HEK293 (cell line): ENCODE measurements around the gene HSD17B14.
A peak's percentile ranks its signal among the peaks of the same experiment; 100 is the strongest.

Source experiments
- CTCF ChIA-PET: fragments of 350-600 bp; formaldehyde crosslinking; extraction: SDS; loops from one replicate; lab custom pipeline; 2021; ENCODE audit warnings: antibody characterized with exemption; lab: Yijun Ruan, JAX
- POLR2A ChIA-PET: fragments of 300-600 bp; formaldehyde crosslinking; extraction: SDS; loops from one replicate; lab custom pipeline; 2020; ENCODE audit warnings: antibody characterized with exemption, inconsistent platforms; lab: Yijun Ruan, JAX
- H3K27ac ChIP-seq: fragments of 200-500 bp; sonication (Bioruptor generic); 2 replicates; pipeline ENCODE4 v1.5.1; 2014; ENCODE audit warnings: low read depth, low read length, control low read depth, inconsistent platforms; ENCODE audit errors: extremely low read depth
- H3K36me3 ChIP-seq, 2 experiments: fragments of 200-500 bp in 1 of 2; sonication (Bioruptor generic) in 1 of 2; 1 replicate in 1 of 2; 2 replicates in 1 of 2; pipeline ENCODE4 v1.5.1; 2014 to 2017; ENCODE audit warnings: inconsistent platforms in 2 of 2, low read length in 2 of 2; ENCODE audit not compliant: control insufficient read depth in 2 of 2, insufficient read depth in 1 of 2
- H3K4me1 ChIP-seq: fragments of 200-500 bp; sonication (Bioruptor generic); 2 replicates; pipeline ENCODE4 v1.5.1; 2014; ENCODE audit warnings: mild to moderate bottlenecking, low read length, inconsistent platforms; ENCODE audit not compliant: control insufficient read depth, insufficient read depth
- H3K4me3 ChIP-seq: 2 replicates; pipeline ENCODE4 v1.5.1; 2011; ENCODE audit warnings: low read depth, mild to moderate bottlenecking, control low read depth, low read length, moderate library complexity
- H3K9me3 ChIP-seq: fragments of 200-500 bp; sonication (Bioruptor generic); 2 replicates; pipeline ENCODE4 v1.5.1; 2014; ENCODE audit warnings: low read depth, low read length, inconsistent platforms; ENCODE audit not compliant: control insufficient read depth, insufficient read depth
- BCL11A ChIP-seq: fragments of 450-650 bp; formaldehyde crosslinking; IDR thresholded peaks from 2 replicates; pipeline ENCODE4 v1.5.1; 2016; ENCODE audit warnings: low read depth, missing biosample characterization, missing genetic modification characterization
- OVOL3 ChIP-seq: fragments of 450-650 bp; formaldehyde crosslinking; IDR thresholded peaks from 2 replicates; pipeline ENCODE4 v1.5.1; 2016; ENCODE audit warnings: missing biosample characterization, missing genetic modification characterization
- SCRT2 ChIP-seq: fragments of 450-650 bp; formaldehyde crosslinking; IDR thresholded peaks from 2 replicates; pipeline ENCODE4 v1.5.1; 2016; ENCODE audit warnings: missing biosample characterization, missing genetic modification characterization
- SP2 ChIP-seq: fragments of 450-650 bp; formaldehyde crosslinking; IDR thresholded peaks from 2 replicates; pipeline ENCODE4 v1.5.1; 2016; ENCODE audit warnings: missing biosample characterization, missing genetic modification characterization
- TCF7L2 ChIP-seq: IDR thresholded peaks from 2 replicates; pipeline ENCODE4 v1.6.1; 2011; ENCODE audit warnings: low read depth, mild to moderate bottlenecking, inconsistent platforms, low read length, moderate library complexity, borderline replicate concordance
- ZBTB8A ChIP-seq: fragments of 450-650 bp; formaldehyde crosslinking; IDR thresholded peaks from 2 replicates; pipeline ENCODE4 v1.5.1; 2016; ENCODE audit warnings: missing biosample characterization, missing genetic modification characterization
- ZFP37 ChIP-seq: fragments of 450-650 bp; formaldehyde crosslinking; IDR thresholded peaks from 2 replicates; pipeline ENCODE4 v1.5.1; 2016; ENCODE audit warnings: missing biosample characterization, missing genetic modification characterization
- ZNF19 ChIP-seq: fragments of 450-650 bp; formaldehyde crosslinking; IDR thresholded peaks from 2 replicates; pipeline ENCODE4; 2016; ENCODE audit warnings: missing biosample characterization, missing genetic modification characterization, low read depth
- ZNF311 ChIP-seq: fragments of 450-650 bp; formaldehyde crosslinking; IDR thresholded peaks from 2 replicates; pipeline ENCODE4 v1.5.1; 2017; ENCODE audit warnings: missing biosample characterization, missing genetic modification characterization, borderline replicate concordance
- ZNF335 ChIP-seq: fragments of 450-650 bp; formaldehyde crosslinking; conservative IDR thresholded peaks from 2 replicates; pipeline ENCODE4 v1.5.1; 2016; ENCODE audit warnings: missing biosample characterization, missing genetic modification characterization
- ZNF354C ChIP-seq: fragments of 450-650 bp; formaldehyde crosslinking; IDR thresholded peaks from 2 replicates; pipeline ENCODE4 v1.5.1; 2016; ENCODE audit warnings: missing biosample characterization, missing genetic modification characterization, low read depth, borderline replicate concordance
- ZNF362 ChIP-seq: fragments of 450-650 bp; formaldehyde crosslinking; IDR thresholded peaks from 2 replicates; pipeline ENCODE4 v1.5.1; 2016; ENCODE audit warnings: missing biosample characterization, missing genetic modification characterization
- ZNF394 ChIP-seq: fragments of 450-650 bp; formaldehyde crosslinking; IDR thresholded peaks from 2 replicates; pipeline ENCODE4 v1.5.1; 2016; ENCODE audit warnings: missing biosample characterization, missing genetic modification characterization, mild to moderate bottlenecking, moderate library complexity, borderline replicate concordance
- ZNF404 ChIP-seq: fragments of 450-650 bp; formaldehyde crosslinking; IDR thresholded peaks from 2 replicates; pipeline ENCODE4 v1.5.1; 2017; ENCODE audit warnings: missing biosample characterization, missing genetic modification characterization
- ZNF449 ChIP-seq: fragments of 450-650 bp; formaldehyde crosslinking; IDR thresholded peaks from 2 replicates; pipeline ENCODE4 v1.5.1; 2017; ENCODE audit warnings: missing biosample characterization, mild to moderate bottlenecking, missing genetic modification characterization, moderate library complexity
- ZNF530 ChIP-seq: fragments of 450-650 bp; formaldehyde crosslinking; IDR thresholded peaks from 2 replicates; pipeline ENCODE4 v1.5.1; 2016; ENCODE audit warnings: low read depth, missing biosample characterization, missing genetic modification characterization
- ZNF544 ChIP-seq: fragments of 450-650 bp; formaldehyde crosslinking; IDR thresholded peaks from 2 replicates; pipeline ENCODE4 v1.5.0; 2017; ENCODE audit warnings: missing biosample characterization, missing genetic modification characterization
- ZNF561 ChIP-seq: fragments of 450-650 bp; IDR thresholded peaks from 2 replicates; pipeline ENCODE4 v1.5.1; 2018; ENCODE audit warnings: missing biosample characterization, missing genetic modification characterization, borderline replicate concordance
- ZNF600 ChIP-seq: fragments of 450-650 bp; formaldehyde crosslinking; IDR thresholded peaks from 2 replicates; pipeline ENCODE4 v1.5.1; 2016; ENCODE audit warnings: missing biosample characterization, missing genetic modification characterization
- ZNF639 ChIP-seq: fragments of 450-650 bp; formaldehyde crosslinking; IDR thresholded peaks from 2 replicates; pipeline ENCODE4 v1.5.1; 2016; ENCODE audit warnings: missing biosample characterization, missing genetic modification characterization
- ZNF660 ChIP-seq: fragments of 450-650 bp; IDR thresholded peaks from 2 replicates; pipeline ENCODE4 v1.5.1; 2018; ENCODE audit warnings: missing biosample characterization, mild to moderate bottlenecking, missing genetic modification characterization
- ZNF785 ChIP-seq: fragments of 450-650 bp; formaldehyde crosslinking; IDR thresholded peaks from 2 replicates; pipeline ENCODE4 v1.5.1; 2016; ENCODE audit warnings: missing biosample characterization, missing genetic modification characterization
- ZSCAN4 ChIP-seq: fragments of 450-650 bp; formaldehyde crosslinking; IDR thresholded peaks from 2 replicates; pipeline ENCODE4 v1.5.1; 2017; ENCODE audit warnings: missing biosample characterization, missing genetic modification characterization
- TF ChIP-seq, protein P1 (sequence below): fragments of 450-650 bp; formaldehyde crosslinking; IDR thresholded peaks from 2 replicates; pipeline ENCODE4 v1.5.1; 2016; ENCODE audit warnings: missing biosample characterization, missing genetic modification characterization
- TF ChIP-seq, protein P2 (sequence below): fragments of 450-650 bp; formaldehyde crosslinking; IDR thresholded peaks from 2 replicates; pipeline ENCODE4 v1.5.1; 2017; ENCODE audit warnings: missing biosample characterization, missing genetic modification characterization
- TF ChIP-seq, protein P3 (sequence below): fragments of 450-650 bp; formaldehyde crosslinking; optimal IDR thresholded peaks from 2 replicates; pipeline ENCODE3; 2016; ENCODE audit warnings: missing biosample characterization, mild to moderate bottlenecking, missing genetic modification characterization

The HSD17B14 gene

DNA sequence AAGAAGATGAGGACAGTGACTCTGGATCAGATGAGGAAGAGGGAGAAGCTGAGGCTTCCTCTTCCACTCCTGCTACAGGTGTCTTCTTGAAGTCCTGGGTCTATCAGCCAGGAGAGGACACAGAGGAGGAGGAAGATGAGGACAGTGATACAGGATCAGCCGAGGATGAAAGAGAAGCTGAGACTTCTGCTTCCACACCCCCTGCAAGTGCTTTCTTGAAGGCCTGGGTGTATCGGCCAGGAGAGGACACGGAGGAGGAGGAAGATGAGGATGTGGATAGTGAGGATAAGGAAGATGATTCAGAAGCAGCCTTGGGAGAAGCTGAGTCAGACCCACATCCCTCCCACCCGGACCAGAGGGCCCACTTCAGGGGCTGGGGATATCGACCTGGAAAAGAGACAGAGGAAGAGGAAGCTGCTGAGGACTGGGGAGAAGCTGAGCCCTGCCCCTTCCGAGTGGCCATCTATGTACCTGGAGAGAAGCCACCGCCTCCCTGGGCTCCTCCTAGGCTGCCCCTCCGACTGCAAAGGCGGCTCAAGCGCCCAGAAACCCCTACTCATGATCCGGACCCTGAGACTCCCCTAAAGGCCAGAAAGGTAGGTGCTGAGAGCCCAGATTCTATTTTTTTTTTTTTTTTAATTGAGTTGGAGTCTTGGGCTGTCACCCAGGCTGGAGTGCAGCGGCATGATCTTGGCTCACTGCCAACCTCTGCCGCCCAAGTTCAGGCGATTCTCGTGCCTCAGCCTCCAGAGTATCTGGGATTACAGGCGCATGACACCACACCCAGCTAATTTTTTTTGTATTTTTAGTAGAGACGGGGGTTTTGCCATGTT, 38.2 kb upstream of the HSD17B14 start:
- ChIA-PET POLR2A (interaction anchor here (0.5 to 2.9 kb wide), 15 partner anchors 11 to 256 kb away, joined by 3 to 33 read pairs (median 6); partner anchors contain the start of genes BAX, DHDH, FTL and GYS1), CTCF (interaction anchor here (0.6 to 4.1 kb wide), 12 partner anchors 22 to 369 kb away, joined by 3 to 22 read pairs (median 3); partner anchors contain the start of genes GYS1, HSD17B14 and RUVBL2)
- peak overlapping the region; percentile 92 for H3K27ac ChIP-seq
- no peaks in the 10 kb centered on the region for H3K9me3 ChIP-seq
- peaks cover 24% of the 10 kb centered on the region for H3K4me1 ChIP-seq
- H3K36me3 ChIP-seq: peaks cover 0 to 29% of the 10 kb centered on the region in 2 experiments; a peak in 2 of 3 replicates
- peak overlapping the region; percentile 80 for H3K4me3 ChIP-seq
- TF ChIP-seq, protein P1, sequence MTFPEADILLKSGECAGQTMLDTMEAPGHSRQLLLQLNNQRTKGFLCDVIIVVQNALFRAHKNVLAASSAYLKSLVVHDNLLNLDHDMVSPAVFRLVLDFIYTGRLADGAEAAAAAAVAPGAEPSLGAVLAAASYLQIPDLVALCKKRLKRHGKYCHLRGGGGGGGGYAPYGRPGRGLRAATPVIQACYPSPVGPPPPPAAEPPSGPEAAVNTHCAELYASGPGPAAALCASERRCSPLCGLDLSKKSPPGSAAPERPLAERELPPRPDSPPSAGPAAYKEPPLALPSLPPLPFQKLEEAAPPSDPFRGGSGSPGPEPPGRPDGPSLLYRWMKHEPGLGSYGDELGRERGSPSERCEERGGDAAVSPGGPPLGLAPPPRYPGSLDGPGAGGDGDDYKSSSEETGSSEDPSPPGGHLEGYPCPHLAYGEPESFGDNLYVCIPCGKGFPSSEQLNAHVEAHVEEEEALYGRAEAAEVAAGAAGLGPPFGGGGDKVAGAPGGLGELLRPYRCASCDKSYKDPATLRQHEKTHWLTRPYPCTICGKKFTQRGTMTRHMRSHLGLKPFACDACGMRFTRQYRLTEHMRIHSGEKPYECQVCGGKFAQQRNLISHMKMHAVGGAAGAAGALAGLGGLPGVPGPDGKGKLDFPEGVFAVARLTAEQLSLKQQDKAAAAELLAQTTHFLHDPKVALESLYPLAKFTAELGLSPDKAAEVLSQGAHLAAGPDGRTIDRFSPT: peak; percentile 69; the same call in 1 of the 2 replicates
- TF ChIP-seq ZNF660 (tag by site-specific recombination) (peak; percentile 82; the same call in 1 of the 2 replicates), ZNF362 (tag by site-specific recombination) (peak; percentile 93), ZNF449 (peak; percentile 68; the same call in 1 of the 2 replicates), ZFP37 (tag by site-specific recombination) (0 out of 2 replicates have a peak, but pooled peaks have one; percentile 14), BCL11A (peak; percentile 65), ZNF561 (tag by site-specific recombination) (peak; percentile 23; the same call in 1 of the 2 replicates), ZNF404 (no peak), ZBTB8A (tag by site-specific recombination) (peak; percentile 97), ZNF354C (tag by site-specific recombination) (no peak), ZNF600 (tag by site-specific recombination) (peak; percentile 53; the same call in 1 of the 2 replicates), ZSCAN4 (tag by site-specific recombination) (no peak; the same call in 1 of the 2 replicates), ZNF544 (tag by site-specific recombination) (peak; percentile 86), ZNF311 (no peak), ZNF19 (0 out of 2 replicates have a peak, but pooled peaks have one; percentile 61), ZNF394 (tag by site-specific recombination) (peak; percentile 97), SCRT2 (peak; percentile 84), ZNF785 (0 out of 2 replicates have a peak, but pooled peaks have one; percentile 50), SP2 (tag by site-specific recombination) (peak; percentile 37; the same call in 1 of the 2 replicates), ZNF335 (peak; percentile 73), ZNF530 (tag by site-specific recombination) (no peak), ZNF639 (tag by site-specific recombination) (peak; percentile 16; the same call in 1 of the 2 replicates), TCF7L2 (no peak), OVOL3 (0 out of 2 replicates have a peak, but pooled peaks have one; percentile 14)
- TF ChIP-seq, protein P2, sequence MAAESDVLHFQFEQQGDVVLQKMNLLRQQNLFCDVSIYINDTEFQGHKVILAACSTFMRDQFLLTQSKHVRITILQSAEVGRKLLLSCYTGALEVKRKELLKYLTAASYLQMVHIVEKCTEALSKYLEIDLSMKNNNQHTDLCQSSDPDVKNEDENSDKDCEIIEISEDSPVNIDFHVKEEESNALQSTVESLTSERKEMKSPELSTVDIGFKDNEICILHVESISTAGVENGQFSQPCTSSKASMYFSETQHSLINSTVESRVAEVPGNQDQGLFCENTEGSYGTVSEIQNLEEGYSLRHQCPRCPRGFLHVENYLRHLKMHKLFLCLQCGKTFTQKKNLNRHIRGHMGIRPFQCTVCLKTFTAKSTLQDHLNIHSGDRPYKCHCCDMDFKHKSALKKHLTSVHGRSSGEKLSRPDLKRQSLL (tag by site-specific recombination): peak; percentile 60; the same call in 1 of the 2 replicates
- TF ChIP-seq, protein P3, sequence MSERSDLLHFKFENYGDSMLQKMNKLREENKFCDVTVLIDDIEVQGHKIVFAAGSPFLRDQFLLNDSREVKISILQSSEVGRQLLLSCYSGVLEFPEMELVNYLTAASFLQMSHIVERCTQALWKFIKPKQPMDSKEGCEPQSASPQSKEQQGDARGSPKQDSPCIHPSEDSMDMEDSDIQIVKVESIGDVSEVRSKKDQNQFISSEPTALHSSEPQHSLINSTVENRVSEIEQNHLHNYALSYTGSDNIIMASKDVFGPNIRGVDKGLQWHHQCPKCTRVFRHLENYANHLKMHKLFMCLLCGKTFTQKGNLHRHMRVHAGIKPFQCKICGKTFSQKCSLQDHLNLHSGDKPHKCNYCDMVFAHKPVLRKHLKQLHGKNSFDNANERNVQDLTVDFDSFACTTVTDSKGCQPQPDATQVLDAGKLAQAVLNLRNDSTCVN: no peak
